H1 (cell line): ENCODE results near the gene MPEG1. TPM values are rescaled to one million over a fixed set of nuclear protein-coding genes. Genes with fewer than 3 reads are reported as not detected.

ENCODE experiments used
- CTCF ChIA-PET: fragments of 300-600 bp; sonication (Branson Sonifier 250); formaldehyde crosslinking; loops from one replicate; lab custom pipeline; 2021; ENCODE audit not compliant: partially characterized antibody; lab: Charles Lee
- POLR2A ChIA-PET: fragments of 300-600 bp; sonication (Branson Sonifier 250); formaldehyde crosslinking; loops from one replicate; lab custom pipeline; 2021; ENCODE audit warnings: inconsistent platforms; ENCODE audit not compliant: partially characterized antibody; lab: Charles Lee
- DNase-seq, 2 experiments: peaks; one replicate each; pipeline versions ENCODE4 v3.0.0 to v3.0.0-alpha.2; 2010 to 2022; ENCODE audit warnings: low spot score in 2 of 2, low read depth in 1 of 2, mixed read lengths in 1 of 2
- FAIRE-seq: peaks from 2 replicates; lab custom pipeline; 2011; peaks lifted over from hg19 to GRCh38; lab: Jason Lieb, UNC
- H2AFZ ChIP-seq: 2 replicates; pipeline ENCODE4 v1.8.1; 2012; ENCODE audit warnings: low read length, inconsistent platforms
- H2AK5ac ChIP-seq: 2 replicates; pipeline ENCODE4 v1.6.1; 2013; ENCODE audit warnings: low read depth, low read length
- H2BK120ac ChIP-seq: replicated peaks from 2 replicates; pipeline ENCODE3; 2013; ENCODE audit warnings: low read depth, low read length, inconsistent platforms
- H2BK12ac ChIP-seq: 2 replicates; pipeline ENCODE4 v1.6.1; 2013; ENCODE audit warnings: low read depth, low read length
- H2BK15ac ChIP-seq: 2 replicates; pipeline ENCODE4 v1.6.1; 2013; ENCODE audit warnings: low read length
- H2BK20ac ChIP-seq: 2 replicates; pipeline ENCODE4 v1.6.1; 2013; ENCODE audit warnings: low read length
- H2BK5ac ChIP-seq: 2 replicates; pipeline ENCODE4 v1.6.1; 2013; ENCODE audit warnings: low read depth, low read length
- H3K14ac ChIP-seq: 2 replicates; pipeline ENCODE4 v1.6.1; 2013; ENCODE audit warnings: inconsistent platforms; ENCODE audit not compliant: insufficient read length
- H3K18ac ChIP-seq: 2 replicates; pipeline ENCODE4 v1.6.1; 2013; ENCODE audit warnings: low read length; ENCODE audit errors: extremely low read depth
- H3K23ac ChIP-seq: 2 replicates; pipeline ENCODE4 v1.6.1; 2013; ENCODE audit warnings: inconsistent platforms; ENCODE audit not compliant: insufficient read length
- H3K23me2 ChIP-seq: 2 replicates; pipeline ENCODE4 v1.6.1; 2013; ENCODE audit warnings: low read depth, low read length
- H3K27ac ChIP-seq: 2 replicates; pipeline ENCODE4 v1.6.1; 2011; ENCODE audit warnings: low read depth, low read length, inconsistent platforms
- H3K27me3 ChIP-seq, 4 experiments: replicated peaks in 1 of 4; 1 replicate in 1 of 4; 2 replicates in 3 of 4; pipeline versions ENCODE4 v1.6.1 to v1.8.1; 2011 to 2013; ENCODE audit warnings: low read length in 3 of 4, mild to moderate bottlenecking in 3 of 4, inconsistent platforms in 2 of 4, mixed read lengths in 2 of 4, moderate library complexity in 1 of 4; ENCODE audit not compliant: control insufficient read depth in 3 of 4, insufficient read depth in 3 of 4; ENCODE audit errors: extremely low read depth in 1 of 4
- H3K36me3 ChIP-seq, 4 experiments: 2 replicates each; pipeline versions ENCODE4 v1.6.1 to v1.8.1; 2011 to 2013; ENCODE audit warnings: mild to moderate bottlenecking in 4 of 4, low read length in 3 of 4, moderate library complexity in 2 of 4, control low read depth in 1 of 4, inconsistent platforms in 1 of 4; ENCODE audit not compliant: insufficient read depth in 4 of 4, control insufficient read depth in 2 of 4
- H3K4ac ChIP-seq: replicated peaks from 2 replicates; pipeline ENCODE3; 2013; ENCODE audit warnings: low read length, low read depth, mixed read lengths, inconsistent platforms; ENCODE audit not compliant: insufficient read length
- H3K4me1 ChIP-seq, 4 experiments: replicated peaks in 1 of 4; 1 replicate in 1 of 4; 2 replicates in 3 of 4; pipeline versions ENCODE4 v1.6.1 to v1.8.1; 2011 to 2013; ENCODE audit warnings: low read length in 3 of 4, inconsistent platforms in 2 of 4, mixed read lengths in 1 of 4; ENCODE audit not compliant: insufficient read depth in 4 of 4, control insufficient read depth in 3 of 4
- H3K4me2 ChIP-seq, 2 experiments: 2 replicates each; pipeline versions ENCODE4 v1.6.1 to v1.8.1; 2011 to 2013; ENCODE audit warnings: low read depth in 2 of 2, low read length in 2 of 2, control low read depth in 1 of 2, inconsistent platforms in 1 of 2, mild to moderate bottlenecking in 1 of 2; ENCODE audit not compliant: insufficient read depth in 1 of 2
- H3K4me3 ChIP-seq, 4 experiments: fragments of 200-600, 300-600 bp in 1 of 4; sonication (generic), shearing (Covaris generic), sonication (Bioruptor Twin) in 1 of 4; 2 replicates each; pipeline versions ENCODE4 v1.5.1 to v1.8.1; 2011 to 2016; ENCODE audit warnings: low read length in 4 of 4, low read depth in 3 of 4, control low read depth in 2 of 4, inconsistent platforms in 2 of 4, mild to moderate bottlenecking in 2 of 4, mixed read lengths in 1 of 4, moderate library complexity in 1 of 4; ENCODE audit not compliant: insufficient read depth in 2 of 4; ENCODE audit errors: extremely low read depth in 1 of 4
- H3K56ac ChIP-seq: replicated peaks from 2 replicates; pipeline ENCODE3; 2013; ENCODE audit warnings: low read depth, mild to moderate bottlenecking, mixed read lengths, low read length, inconsistent platforms; ENCODE audit not compliant: insufficient read length
- H3K79me1 ChIP-seq: 2 replicates; pipeline ENCODE4 v1.6.1; 2013; ENCODE audit warnings: low read depth, low read length, control low read depth
- H3K79me2 ChIP-seq, 2 experiments: 2 replicates each; pipeline versions ENCODE4 v1.6.1 to v1.8.1; 2012 to 2013; ENCODE audit warnings: low read length in 2 of 2, mild to moderate bottlenecking in 2 of 2, inconsistent platforms in 1 of 2; ENCODE audit not compliant: insufficient read depth in 2 of 2, control insufficient read depth in 1 of 2
- H3K9ac ChIP-seq, 4 experiments: replicated peaks in 1 of 4; 1 replicate in 1 of 4; 2 replicates in 3 of 4; pipeline versions ENCODE4 v1.6.1 to v1.8.1; 2011 to 2013; ENCODE audit warnings: low read depth in 3 of 4, low read length in 3 of 4, control low read depth in 2 of 4, mild to moderate bottlenecking in 2 of 4, moderate library complexity in 2 of 4, inconsistent platforms in 1 of 4; ENCODE audit errors: extremely low read depth in 1 of 4
- H3K9me3 ChIP-seq, 2 experiments: 2 replicates each; pipeline versions ENCODE4 v1.6.1 to v1.8.1; 2012 to 2013; ENCODE audit warnings: mild to moderate bottlenecking in 2 of 2, moderate library complexity in 2 of 2, control low read depth in 1 of 2, inconsistent platforms in 1 of 2, low read depth in 1 of 2, low read length in 1 of 2, mixed read lengths in 1 of 2; ENCODE audit not compliant: insufficient read depth in 2 of 2
- H4K20me1 ChIP-seq, 2 experiments: replicated peaks in 1 of 2; 2 replicates each; pipeline versions ENCODE3 to v1.8.1; 2011 to 2013; ENCODE audit warnings: inconsistent platforms in 2 of 2, low read length in 2 of 2, mild to moderate bottlenecking in 1 of 2; ENCODE audit not compliant: insufficient read depth in 2 of 2, control insufficient read depth in 1 of 2
- H4K5ac ChIP-seq: 2 replicates; pipeline ENCODE4 v1.6.1; 2013; ENCODE audit warnings: low read length, low read depth, mixed read lengths, inconsistent platforms; ENCODE audit not compliant: insufficient read length
- H4K8ac ChIP-seq: 2 replicates; pipeline ENCODE4 v1.8.0; 2013; ENCODE audit warnings: mild to moderate bottlenecking, moderate library complexity, low read length, inconsistent platforms; ENCODE audit not compliant: insufficient read depth; ENCODE audit errors: extremely low read depth
- H4K91ac ChIP-seq: replicated peaks from 2 replicates; pipeline ENCODE3; 2013; ENCODE audit warnings: low read length, mixed read lengths, inconsistent platforms; ENCODE audit not compliant: insufficient read length
- BACH1 ChIP-seq: IDR thresholded peaks from 2 replicates; pipeline ENCODE4 v1.6.1; 2012; ENCODE audit warnings: low read length, improper control_type of control experiment
- CBX8 ChIP-seq: fragments of 300-800, 300-1000 bp; sonication (generic); IDR thresholded peaks from 2 replicates; pipeline ENCODE4 v1.7.1; 2016; ENCODE audit warnings: low read depth, low read length, borderline replicate concordance
- CTBP2 ChIP-seq: IDR thresholded peaks from 2 replicates; pipeline ENCODE4 v1.7.0; 2011; ENCODE audit warnings: borderline replicate concordance, mild to moderate bottlenecking, moderate library complexity, mixed read lengths, low read length; ENCODE audit not compliant: insufficient read depth, insufficient read length
- EGR1 ChIP-seq: IDR thresholded peaks from 2 replicates; pipeline ENCODE4 v1.6.1; 2011; ENCODE audit warnings: low read depth, low read length, borderline replicate concordance
- JUN ChIP-seq: IDR thresholded peaks from 2 replicates; pipeline ENCODE4 v1.6.1; 2011; ENCODE audit warnings: low read depth, mild to moderate bottlenecking, improper control_type of control experiment, low read length
- MAFK ChIP-seq: IDR thresholded peaks from 2 replicates; pipeline ENCODE4 v1.6.1; 2012; ENCODE audit warnings: low read depth, mild to moderate bottlenecking, improper control_type of control experiment, low read length
- TBP ChIP-seq: IDR thresholded peaks from 2 replicates; pipeline ENCODE4 v1.6.1; 2011; ENCODE audit warnings: low read depth, low read length, improper control_type of control experiment
- WGBS, 2 experiments: shearing (Covaris generic) in 1 of 2; methylation state at CpG; one replicate each; pipeline versions ENCODE4 v1.1.6 to v1.1.7; 2013 to 2015; ENCODE audit warnings: low lambda C conversion rate in 2 of 2, mixed read lengths in 2 of 2, inconsistent platforms in 1 of 2, low coverage in 1 of 2, missing lambda C conversion rate in 1 of 2; ENCODE audit not compliant: insufficient replicate concordance in 2 of 2, insufficient coverage in 1 of 2, insufficient read length in 1 of 2; ENCODE audit errors: extremely low coverage in 1 of 2, missing lambda C conversion rate in 1 of 2; 5-methylcytosine and 5-hydroxymethylcytosine counted together
- polyA plus RNA-seq, 7 experiments: library from polyadenylated mRNA; depleted of rRNA in 3 of 7; stranded (reverse) in 5 of 7; unstranded in 2 of 7; fragments of >200 nt in 5 of 7; fragments of 200-250 nt in 2 of 7; gene quantifications; 1 replicate in 5 of 7; 2 replicates in 1 of 7; 4 replicates in 1 of 7; pipeline versions ENCODE4 v1.2.1 to v1.2.3, GENCODE V29; 2011 to 2013; ENCODE audit warnings: missing spikeins in 2 of 7, mixed read lengths in 2 of 7
- total RNA-seq: library from RNA; stranded (reverse); fragmentation: NEBNext Ultra II Directional; extraction: Animal tissue kit (Norgen Biotek cat#: 25700); gene quantifications from 2 replicates; pipeline ENCODE4 v1.2.1, GENCODE V29; 2021

Gene MPEG1
- total and polyA plus RNA-seq, 2 of the 8 experiments (the other 6 are each of a cell fraction or from before 2014, with no cell fraction given) = not detected

GRCh38 chr11:59173080-59173963 lies 39.4 kb downstream of the MPEG1 start:
- Histone ChIP-seq H2BK120ac (no peak overlapping the region), H3K23ac (no peak overlapping the region), H3K14ac (no peak overlapping the region), H4K20me1 (peaks cover 2% of the 10 kb centered on the region in 2 experiments), H3K27ac (no peak overlapping the region), H3K4me2 (peak overlapping the region; percentile 98 to 99), H3K79me1 (no peaks in the 10 kb centered on the region), H3K23me2 (peaks cover 18% of the 10 kb centered on the region), H4K8ac (no peak overlapping the region), H2AK5ac (no peak overlapping the region; the same call in 1 of the 2 replicates), H4K91ac (peak overlapping the region; percentile 78), H3K56ac (no peak overlapping the region), H2BK20ac (no peak overlapping the region), H4K5ac (no peak overlapping the region), H3K9ac (peak overlapping the region in 3 of 4 experiments; percentile 60 to 65 (median 63); a peak in 5 of 7 replicates), H2BK12ac (peak overlapping the region; percentile 35; the same call in 1 of the 2 replicates), H3K79me2 (peaks cover 0 to 14% of the 10 kb centered on the region in 2 experiments; a peak in 2 of 4 replicates), H3K36me3 (no peaks in the 10 kb centered on the region), H3K4me1 (peaks cover 6 to 16% (median 9%) of the 10 kb centered on the region in 4 experiments; a peak in 6 of 7 replicates), H2BK5ac (no peak overlapping the region; the same call in 1 of the 2 replicates), H2BK15ac (peak overlapping the region; percentile 92; the same call in 1 of the 2 replicates), H3K4me3 (peak overlapping the region; percentile 48 to 95 (median 92)), H3K9me3 (no peaks in the 10 kb centered on the region), H3K27me3 (no peaks in the 10 kb centered on the region), H3K18ac (peak overlapping the region; percentile 79), H2AFZ (no peak overlapping the region), H3K4ac (no peak overlapping the region)
- CTCF ChIA-PET = interaction anchor here (0.8 to 9.6 kb wide), 9 partner anchors 9 to 256 kb away, joined by 3 to 201 read pairs (median 10); partner anchors contain the start of gene FAM111A
- FAIRE-seq (no peak), DNase-seq (peak in 1 of 2 experiments; percentile 69)
- POLR2A ChIA-PET = interaction anchor here (0.6 to 5.5 kb wide), 8 partner anchors 11 to 496 kb away, joined by 3 to 79 read pairs (median 4); partner anchors contain the start of genes FAM111B, OR5A2 and PATL1
- WGBS, 2 experiments = 1% methylated on average over 31 of the region's 37 CpGs; no CpG with 5 or more reads in 1 of the 2 experiments
- TF ChIP-seq EGR1 (no peak), CTBP2 (no peak), CBX8 (no peak), BACH1 (no peak), TBP (no peak), MAFK (no peak), JUN (no peak)
